CD14-positive monocyte (primary cell): ENCODE measurements around the gene B4GALT1. TPM values are rescaled to one million over a fixed set of nuclear protein-coding genes. Genes with fewer than 3 reads are reported as not detected.

ENCODE experiments used
- DNase-seq, 3 donors: peaks; one replicate each; pipeline ENCODE4 v3.0.0-alpha.2; 2011 to 2022
- H2AFZ ChIP-seq: 2 replicates; pipeline ENCODE4 v1.6.0; 2012; ENCODE audit warnings: mild to moderate bottlenecking, low read depth, low read length, inconsistent platforms; ENCODE audit not compliant: insufficient read depth, poor library complexity, severe bottlenecking
- H3K27ac ChIP-seq, 2 donors: 1 replicate in 1 of 2; 2 replicates in 1 of 2; pipeline ENCODE4 v1.5.1; 2012 to 2013; ENCODE audit warnings: low read length in 2 of 2, control low read depth in 1 of 2, inconsistent platforms in 1 of 2, low read depth in 1 of 2, mild to moderate bottlenecking in 1 of 2
- H3K27me3 ChIP-seq, 2 donors: one replicate each; pipeline versions ENCODE4 v1.6.0 to v1.6.1; 2011 to 2013; ENCODE audit warnings: low read length in 2 of 2; ENCODE audit not compliant: control insufficient read depth in 2 of 2, insufficient read depth in 2 of 2
- H3K36me3 ChIP-seq, 2 donors: replicated peaks in 1 of 2; 1 replicate in 1 of 2; 2 replicates in 1 of 2; pipeline versions ENCODE4 v1.5.1 to v1.6.1; 2012 to 2013; ENCODE audit warnings: low read length in 2 of 2, control low read depth in 1 of 2, inconsistent platforms in 1 of 2, mild to moderate bottlenecking in 1 of 2; ENCODE audit not compliant: insufficient read depth in 2 of 2, control insufficient read depth in 1 of 2
- H3K4me1 ChIP-seq, 2 donors: 1 replicate in 1 of 2; 2 replicates in 1 of 2; pipeline versions ENCODE4 v1.5.1 to v1.6.1; 2012 to 2013; ENCODE audit warnings: low read length in 2 of 2, control low read depth in 1 of 2, inconsistent platforms in 1 of 2, mild to moderate bottlenecking in 1 of 2, moderate library complexity in 1 of 2; ENCODE audit not compliant: insufficient read depth in 2 of 2, control insufficient read depth in 1 of 2
- H3K4me2 ChIP-seq: replicated peaks from 2 replicates; pipeline ENCODE3; 2012; ENCODE audit warnings: low read length, moderate library complexity, mild to moderate bottlenecking; ENCODE audit not compliant: poor library complexity, severe bottlenecking; ENCODE audit errors: extremely low read depth
- H3K4me3 ChIP-seq, 3 experiments: fragments of 200-600 bp in 1 of 3; sonication (generic) in 1 of 3; replicated peaks in 1 of 3; 1 replicate in 2 of 3; 2 replicates in 1 of 3; pipeline ENCODE4 v1.5.1; 2011 to 2013; ENCODE audit warnings: low read length in 3 of 3, mild to moderate bottlenecking in 3 of 3, control low read depth in 2 of 3, low read depth in 2 of 3, inconsistent platforms in 1 of 3, moderate library complexity in 1 of 3
- H3K79me2 ChIP-seq: 2 replicates; pipeline ENCODE4 v1.6.0; 2012; ENCODE audit warnings: mild to moderate bottlenecking, control low read depth, inconsistent platforms, low read length, moderate library complexity; ENCODE audit not compliant: insufficient read depth
- H3K9ac ChIP-seq: 2 replicates; pipeline ENCODE4 v1.6.0; 2017; ENCODE audit warnings: low read length, mild to moderate bottlenecking; ENCODE audit not compliant: insufficient read depth, poor library complexity, severe bottlenecking
- H3K9me3 ChIP-seq, 2 donors: replicated peaks in 1 of 2; 1 replicate in 1 of 2; 2 replicates in 1 of 2; pipeline versions ENCODE4 v1.5.1 to v1.6.1; 2012 to 2013; ENCODE audit warnings: low read length in 2 of 2, control low read depth in 1 of 2; ENCODE audit not compliant: control insufficient read depth in 1 of 2, insufficient read depth in 1 of 2
- H4K20me1 ChIP-seq: 2 replicates; pipeline ENCODE4 v1.6.0; 2012; ENCODE audit warnings: mild to moderate bottlenecking, low read length, control low read depth, moderate library complexity; ENCODE audit not compliant: insufficient read depth
- H3K27ac Mint-ChIP-seq, 7 donors: one replicate each; pipeline ENCODE4 v1.8.0; 2020; ENCODE audit warnings: mild to moderate bottlenecking in 7 of 7, mixed read lengths in 7 of 7, moderate library complexity in 6 of 7, inconsistent platforms in 2 of 7
- H3K27me3 Mint-ChIP-seq, 3 donors: one replicate each; pipeline ENCODE4 v1.8.0; 2021 to 2022; ENCODE audit warnings: low read depth in 3 of 3, mild to moderate bottlenecking in 3 of 3, mixed read lengths in 3 of 3, moderate library complexity in 3 of 3, inconsistent platforms in 1 of 3
- H3K36me3 Mint-ChIP-seq, 2 donors: one replicate each; pipeline ENCODE4 v1.8.0; 2020; ENCODE audit warnings: mixed read lengths in 2 of 2, inconsistent platforms in 1 of 2, mild to moderate bottlenecking in 1 of 2
- H3K4me1 Mint-ChIP-seq: one replicate; pipeline ENCODE4 v1.8.0; 2020; ENCODE audit warnings: mild to moderate bottlenecking, mixed read lengths
- H3K4me3 Mint-ChIP-seq, 2 donors: one replicate each; pipeline ENCODE4 v1.8.0; 2020; ENCODE audit warnings: mild to moderate bottlenecking in 2 of 2, mixed read lengths in 2 of 2, moderate library complexity in 1 of 2
- H3K9me3 Mint-ChIP-seq, 7 donors: one replicate each; pipeline ENCODE4 v1.8.0; 2020 to 2022; ENCODE audit warnings: mixed read lengths in 7 of 7, mild to moderate bottlenecking in 6 of 7, moderate library complexity in 6 of 7, inconsistent platforms in 2 of 7
- WGBS: methylation state at CpG from one replicate; pipeline ENCODE4 v1.1.5; 2013; ENCODE audit warnings: missing lambda C conversion rate; ENCODE audit not compliant: insufficient coverage; 5-methylcytosine and 5-hydroxymethylcytosine counted together
- intact Hi-C, 2 donors: fragments of 100-400 bp; cut with micrococcal nuclease; formaldehyde crosslinking; loops; one replicate each; pipeline versions ENCODE4 v1.15.0 to v1.15.1; 2023
- polyA plus RNA-seq, 3 donors: library from polyadenylated mRNA; depleted of rRNA in 1 of 3; unstranded in 2 of 3; stranded (reverse) in 1 of 3; fragments of 300-500 nt in 2 of 3; fragments of >200 nt in 1 of 3; fragmentation: Illumina TruSeq in 2 of 3; gene quantifications; 1 replicate in 2 of 3; 2 replicates in 1 of 3; pipeline ENCODE4 v1.2.3, GENCODE V29; 2012 to 2021
- TF ChIP-seq, protein P1 (sequence below): fragments of 200-600 bp; IDR thresholded peaks from one replicate; pipeline ENCODE4 v1.8.0; 2022; ENCODE audit warnings: antibody characterized with exemption, mild to moderate bottlenecking

The B4GALT1 gene
- polyA plus RNA-seq, 3 donors: 27.6 to 53.7 (median 38.6) TPM

DNA sequence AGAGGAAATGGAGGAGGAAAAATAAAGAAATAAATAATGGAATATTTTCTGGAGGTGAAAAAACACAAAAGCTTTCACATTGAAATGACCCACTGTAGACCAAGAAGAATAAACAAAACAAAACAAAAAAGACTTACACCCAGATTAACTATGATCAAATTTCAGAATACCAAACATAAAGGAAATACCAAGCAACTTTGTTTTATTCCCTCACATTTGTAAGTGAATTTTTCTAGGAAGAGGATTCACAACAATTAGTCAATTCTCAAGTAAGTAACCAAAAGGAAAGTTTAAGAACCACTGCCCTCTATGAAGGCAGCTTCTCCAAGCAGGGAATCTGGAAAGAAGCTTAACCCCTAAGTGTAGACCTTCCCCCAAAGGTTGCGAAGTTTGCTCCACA lies 29.6 kb upstream of the B4GALT1 start:
- Histone ChIP-seq H4K20me1 (no peaks in the 10 kb centered on the region), H3K27ac (no peak overlapping the region), H3K4me1 (no peaks in the 10 kb centered on the region), H2AFZ (no peak overlapping the region), H3K36me3 (no peaks in the 10 kb centered on the region), H3K27me3 (no peaks in the 10 kb centered on the region), H3K79me2 (no peaks in the 10 kb centered on the region), H3K9me3 (no peaks in the 10 kb centered on the region), H3K4me2 (no peak overlapping the region), H3K9ac (no peak overlapping the region), H3K4me3 (no peak overlapping the region)
- Mint-ChIP-seq H3K4me1 (no peaks in the 10 kb centered on the region), H3K36me3 (no peaks in the 10 kb centered on the region), H3K4me3 (no peak overlapping the region), H3K27me3 (peaks cover 0 to 1% (median 0%) of the 10 kb centered on the region in 3 donors), H3K27ac (no peak overlapping the region), H3K9me3 (peaks cover 0 to 2% (median 0%) of the 10 kb centered on the region in 7 donors)
- WGBS: 60% methylated on average over 1 of the region's 1 CpG
- intact Hi-C loops: no loop called here
- TF ChIP-seq, protein P1, sequence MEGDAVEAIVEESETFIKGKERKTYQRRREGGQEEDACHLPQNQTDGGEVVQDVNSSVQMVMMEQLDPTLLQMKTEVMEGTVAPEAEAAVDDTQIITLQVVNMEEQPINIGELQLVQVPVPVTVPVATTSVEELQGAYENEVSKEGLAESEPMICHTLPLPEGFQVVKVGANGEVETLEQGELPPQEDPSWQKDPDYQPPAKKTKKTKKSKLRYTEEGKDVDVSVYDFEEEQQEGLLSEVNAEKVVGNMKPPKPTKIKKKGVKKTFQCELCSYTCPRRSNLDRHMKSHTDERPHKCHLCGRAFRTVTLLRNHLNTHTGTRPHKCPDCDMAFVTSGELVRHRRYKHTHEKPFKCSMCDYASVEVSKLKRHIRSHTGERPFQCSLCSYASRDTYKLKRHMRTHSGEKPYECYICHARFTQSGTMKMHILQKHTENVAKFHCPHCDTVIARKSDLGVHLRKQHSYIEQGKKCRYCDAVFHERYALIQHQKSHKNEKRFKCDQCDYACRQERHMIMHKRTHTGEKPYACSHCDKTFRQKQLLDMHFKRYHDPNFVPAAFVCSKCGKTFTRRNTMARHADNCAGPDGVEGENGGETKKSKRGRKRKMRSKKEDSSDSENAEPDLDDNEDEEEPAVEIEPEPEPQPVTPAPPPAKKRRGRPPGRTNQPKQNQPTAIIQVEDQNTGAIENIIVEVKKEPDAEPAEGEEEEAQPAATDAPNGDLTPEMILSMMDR: no peak
- DNase-seq: no peak

DNA sequence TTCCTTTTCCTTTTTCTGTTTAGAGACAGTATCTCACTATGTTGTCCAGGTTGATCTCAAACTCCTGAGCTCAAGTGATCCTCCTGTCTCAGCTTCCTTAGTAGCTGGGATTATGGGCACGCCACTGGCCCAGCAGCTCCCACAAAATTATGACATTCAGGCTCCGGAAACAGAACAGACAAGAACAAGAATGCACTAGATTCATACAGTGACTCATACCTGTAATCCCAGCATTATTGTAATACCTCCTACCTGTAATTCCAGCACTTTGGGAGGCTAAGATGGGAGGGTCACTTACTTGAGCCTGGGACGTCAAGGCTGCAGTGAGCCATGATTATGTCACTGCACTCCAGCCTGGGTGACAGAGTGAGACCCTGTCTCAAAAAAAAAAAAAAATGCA lies 26.7 kb upstream of the B4GALT1 start:
- Histone ChIP-seq H4K20me1 (no peaks in the 10 kb centered on the region), H3K79me2 (no peaks in the 10 kb centered on the region), H3K27me3 (no peaks in the 10 kb centered on the region), H3K9ac (no peak overlapping the region), H3K4me1 (no peaks in the 10 kb centered on the region), H3K4me3 (no peak overlapping the region), H3K4me2 (no peak overlapping the region), H3K36me3 (no peaks in the 10 kb centered on the region), H3K9me3 (no peaks in the 10 kb centered on the region), H2AFZ (no peak overlapping the region), H3K27ac (no peak overlapping the region)
- Mint-ChIP-seq H3K4me1 (no peaks in the 10 kb centered on the region), H3K4me3 (no peak overlapping the region), H3K27me3 (peaks cover 0 to 1% (median 0%) of the 10 kb centered on the region in 3 donors), H3K27ac (no peak overlapping the region), H3K9me3 (peaks cover 0 to 2% (median 0%) of the 10 kb centered on the region in 7 donors), H3K36me3 (no peaks in the 10 kb centered on the region)
- TF ChIP-seq, protein P1: no peak
- intact Hi-C loops: no loop called here
- WGBS: 100% methylated on average over 2 of the region's 3 CpGs
- DNase-seq: no peak
